ENCODE measurements around the gene NCKAP5L. TPM values are rescaled to one million over a fixed set of nuclear protein-coding genes. Genes with fewer than 3 reads are reported as not detected.
A peak's percentile ranks its signal among the peaks of the same experiment; 100 is the strongest.

The NCKAP5L gene
- total and polyA plus RNA-seq, 3 donors from 2014 or later, result 22.0 to 79.7 (median 63.5) TPM

DNA sequence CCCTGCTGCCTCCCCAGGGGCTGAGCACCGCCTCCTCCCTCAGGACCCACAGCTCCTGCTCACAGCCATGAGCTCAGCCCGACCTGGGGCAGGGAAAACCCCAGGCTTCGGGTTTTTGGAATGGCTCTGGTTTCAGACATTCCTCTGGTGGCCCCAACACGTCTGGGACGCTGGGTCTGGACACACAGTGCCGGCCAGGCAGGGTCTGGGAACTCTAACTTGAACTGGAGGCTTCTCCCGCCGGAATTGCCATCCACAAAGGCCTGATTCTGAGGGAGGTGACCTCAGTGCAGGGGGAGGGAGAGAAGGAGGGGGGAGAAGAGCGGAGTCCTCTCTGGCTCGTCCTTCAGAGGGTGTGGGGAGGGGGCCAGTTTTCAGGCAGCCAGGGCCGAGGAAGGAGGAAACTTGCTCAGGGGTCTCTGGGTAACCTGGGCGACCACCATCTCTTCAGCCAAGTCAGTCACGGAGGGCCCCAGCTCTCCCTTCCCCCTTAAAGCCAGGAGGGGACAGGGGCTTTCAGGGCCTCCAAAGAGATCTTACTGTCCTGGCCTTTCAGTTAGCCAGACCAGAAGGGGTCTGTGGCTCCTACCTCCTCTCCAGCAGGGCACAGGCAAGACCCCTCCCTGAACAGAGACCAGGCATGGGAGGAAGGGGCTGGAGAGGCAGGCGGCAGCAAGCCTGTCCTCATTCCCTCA lies 19.4 kb downstream of the NCKAP5L start:
- Histone ChIP-seq H3K4me1 (peaks cover 49% of the 10 kb centered on the region), H3K9me3 (no peaks in the 10 kb centered on the region), H3K27ac (peak overlapping the region; percentile 45 to 73), H3K36me3 (ENCODE audit: low read depth, missing control alignments) (no peaks in the 10 kb centered on the region), H3K27me3 (no peaks in the 10 kb centered on the region), H3K4me3 (no peak overlapping the region)
- DNase-seq, result peak; percentile 86
- WGBS, 2 donors, result 38 to 54% methylated on average over 9 to 13 of the region's 14 CpGs
- intact Hi-C loops (cut with DNase I; ENCODE audit: low total_unique reads), result no loop called here
- TF ChIP-seq POLR2A (IDR thresholded peaks at IDR 0.05), result no peak
- TF ChIP-seq, protein P1, sequence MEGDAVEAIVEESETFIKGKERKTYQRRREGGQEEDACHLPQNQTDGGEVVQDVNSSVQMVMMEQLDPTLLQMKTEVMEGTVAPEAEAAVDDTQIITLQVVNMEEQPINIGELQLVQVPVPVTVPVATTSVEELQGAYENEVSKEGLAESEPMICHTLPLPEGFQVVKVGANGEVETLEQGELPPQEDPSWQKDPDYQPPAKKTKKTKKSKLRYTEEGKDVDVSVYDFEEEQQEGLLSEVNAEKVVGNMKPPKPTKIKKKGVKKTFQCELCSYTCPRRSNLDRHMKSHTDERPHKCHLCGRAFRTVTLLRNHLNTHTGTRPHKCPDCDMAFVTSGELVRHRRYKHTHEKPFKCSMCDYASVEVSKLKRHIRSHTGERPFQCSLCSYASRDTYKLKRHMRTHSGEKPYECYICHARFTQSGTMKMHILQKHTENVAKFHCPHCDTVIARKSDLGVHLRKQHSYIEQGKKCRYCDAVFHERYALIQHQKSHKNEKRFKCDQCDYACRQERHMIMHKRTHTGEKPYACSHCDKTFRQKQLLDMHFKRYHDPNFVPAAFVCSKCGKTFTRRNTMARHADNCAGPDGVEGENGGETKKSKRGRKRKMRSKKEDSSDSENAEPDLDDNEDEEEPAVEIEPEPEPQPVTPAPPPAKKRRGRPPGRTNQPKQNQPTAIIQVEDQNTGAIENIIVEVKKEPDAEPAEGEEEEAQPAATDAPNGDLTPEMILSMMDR (IDR thresholded peaks at IDR 0.05), result no peak

DNA sequence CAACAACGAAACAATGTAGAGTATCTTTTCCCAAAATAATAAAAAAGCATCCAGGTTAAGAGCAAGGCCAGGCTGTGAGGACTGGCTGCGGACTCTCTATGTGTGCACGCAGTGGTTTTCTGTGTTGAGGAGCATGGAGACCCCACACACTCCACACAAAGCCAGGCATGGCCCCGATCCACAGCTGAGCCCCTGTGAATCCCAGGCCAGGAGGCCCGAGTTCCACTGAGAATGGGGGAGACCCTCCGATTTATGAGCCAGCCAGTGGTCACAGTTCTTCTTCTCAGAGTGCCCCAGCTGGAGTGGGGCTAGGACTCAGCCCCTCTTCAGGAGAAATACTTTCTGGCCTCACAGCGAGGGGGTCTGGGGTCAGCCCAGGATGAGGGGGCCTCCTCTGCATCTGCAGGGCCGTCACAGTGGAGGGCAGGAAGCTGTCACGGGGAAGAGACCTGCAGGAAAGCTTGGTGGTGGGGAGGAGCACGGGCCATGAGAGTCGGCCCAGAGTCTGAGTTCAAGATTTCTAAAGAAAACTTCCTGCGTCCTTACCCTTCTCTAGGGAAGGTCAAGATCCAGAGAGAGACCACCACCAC lies 20.1 kb downstream of the NCKAP5L start:
- Histone ChIP-seq H3K36me3 (ENCODE audit: low read depth, missing control alignments) (no peaks in the 10 kb centered on the region), H3K27ac (peak overlapping the region; percentile 29 to 73), H3K4me3 (no peak overlapping the region), H3K9me3 (no peaks in the 10 kb centered on the region), H3K27me3 (no peaks in the 10 kb centered on the region), H3K4me1 (peaks cover 49% of the 10 kb centered on the region)
- intact Hi-C loops (cut with DNase I; ENCODE audit: low total_unique reads), result no loop called here
- no peak for DNase-seq
- WGBS, 2 donors, result 60 to 71% methylated on average over 12 of the region's 12 CpGs
- TF ChIP-seq, protein P1 (IDR thresholded peaks at IDR 0.05), result no peak
- no peak for TF ChIP-seq POLR2A (IDR thresholded peaks at IDR 0.05)

DNA sequence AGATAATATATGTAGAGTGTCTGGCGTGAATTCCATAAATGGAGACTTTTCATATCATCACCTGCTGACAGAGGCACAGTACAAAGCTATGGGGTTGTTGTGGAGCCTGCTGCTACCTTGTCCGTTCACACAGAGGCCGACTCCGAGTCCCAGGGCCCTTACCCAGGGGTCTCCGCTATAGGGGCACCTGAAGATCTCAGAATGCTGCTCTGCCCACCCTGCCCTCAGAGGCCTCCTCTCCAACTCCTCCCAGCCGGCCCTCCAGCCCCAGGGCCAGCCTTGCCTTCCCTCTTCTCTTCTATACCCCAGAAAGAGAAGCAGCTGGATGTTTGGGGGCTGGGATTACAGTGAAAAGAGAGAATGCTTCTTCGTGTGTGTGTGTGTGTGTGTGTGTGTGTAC lies 21.3 kb downstream of the NCKAP5L start:
- TF ChIP-seq, protein P1 (IDR thresholded peaks at IDR 0.05), result no peak
- no peak for TF ChIP-seq POLR2A (IDR thresholded peaks at IDR 0.05)
- H3K4me1 ChIP-seq, result peaks cover 46% of the 10 kb centered on the region
- H3K36me3 ChIP-seq (ENCODE audit: low read depth, missing control alignments), result no peaks in the 10 kb centered on the region
- H3K27ac ChIP-seq, result no peak overlapping the region
- H3K4me3 ChIP-seq, result no peak overlapping the region
- H3K9me3 ChIP-seq, result no peaks in the 10 kb centered on the region
- intact Hi-C loops (cut with DNase I; ENCODE audit: low total_unique reads), result no loop called here
- DNase-seq, result no peak
- H3K27me3 ChIP-seq, result no peaks in the 10 kb centered on the region
- WGBS, 2 donors, result 79 to 85% methylated on average over 7 of the region's 7 CpGs

DNA sequence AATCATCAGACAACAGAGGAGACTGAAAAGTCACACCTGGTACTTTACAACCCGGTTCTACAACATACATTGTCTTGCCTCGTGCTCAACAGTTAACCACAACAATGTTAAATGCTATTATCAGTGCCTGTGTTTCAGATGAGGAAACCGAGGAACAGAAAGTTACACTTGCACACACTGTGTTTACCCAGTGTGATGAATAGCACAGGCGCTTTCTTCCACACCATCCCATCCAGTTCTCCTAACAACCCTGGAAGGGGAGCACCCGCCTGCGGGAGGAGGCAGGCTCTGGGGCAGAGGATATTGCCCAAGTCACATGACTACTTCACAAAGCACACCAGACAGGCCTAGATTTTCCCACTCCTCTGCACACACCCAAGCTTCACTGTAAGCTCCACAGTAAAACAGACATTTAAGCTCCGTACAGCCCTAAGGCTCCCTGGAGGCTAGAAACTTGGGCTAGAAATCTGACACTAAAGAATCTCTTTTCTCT lies 21.8 kb downstream of the NCKAP5L start:
- 70 to 81% methylated on average over 7 of the region's 7 CpGs for WGBS, 2 donors
- no peaks in the 10 kb centered on the region for H3K9me3 ChIP-seq
- no peak overlapping the region for H3K27ac ChIP-seq
- H3K27me3 ChIP-seq, result no peaks in the 10 kb centered on the region
- no peaks in the 10 kb centered on the region for H3K36me3 ChIP-seq (ENCODE audit: low read depth, missing control alignments)
- H3K4me3 ChIP-seq, result no peak overlapping the region
- H3K4me1 ChIP-seq, result peaks cover 41% of the 10 kb centered on the region
- no peak for TF ChIP-seq POLR2A (IDR thresholded peaks at IDR 0.05)
- TF ChIP-seq, protein P1 (IDR thresholded peaks at IDR 0.05), result no peak
- intact Hi-C loops (cut with DNase I; ENCODE audit: low total_unique reads), result no loop called here
- no peak for DNase-seq

All from testis (tissue), 3 donors.